Naive thymus-derived CD4-positive, alpha-beta T cell (primary cell): Measurements from ENCODE around the gene RASSF8. TPM values are rescaled to one million over a fixed set of nuclear protein-coding genes. Genes with fewer than 3 reads are reported as not detected.

Experiments
- ATAC-seq: fragments of 150-1000 bp; cut with Tn5 transposase; 2 replicates; pipeline ENCODE4 v1.10.0; 2021; ENCODE audit warnings: mild to moderate bottlenecking, moderate library complexity
- CTCF ChIA-PET: fragments of 350-600 bp; sonication (Branson Sonifier 250); formaldehyde crosslinking; loops from one replicate; lab custom pipeline; 2021; ENCODE audit warnings: antibody characterized with exemption; lab: Charles Lee
- POLR2A ChIA-PET: fragments of 350-600 bp; sonication (Branson Sonifier 250); formaldehyde crosslinking; loops from one replicate; lab custom pipeline; 2021; ENCODE audit warnings: antibody characterized with exemption, inconsistent platforms; lab: Charles Lee
- DNase-seq, 9 donors: peaks; one replicate each; pipeline versions ENCODE4 v3.0.0 to v3.0.0-alpha.2; 2020 to 2022; ENCODE audit warnings: mixed read lengths in 1 of 9
- H3K27ac ChIP-seq: one replicate; pipeline ENCODE4 v1.7.0; 2013; ENCODE audit warnings: mild to moderate bottlenecking, low read depth, low read length, moderate library complexity
- H3K27me3 ChIP-seq, 2 donors: one replicate each; pipeline ENCODE4 v1.7.0; 2013; ENCODE audit warnings: low read length in 2 of 2, mild to moderate bottlenecking in 2 of 2, moderate library complexity in 2 of 2; ENCODE audit not compliant: control insufficient read depth in 2 of 2, insufficient read depth in 2 of 2
- H3K36me3 ChIP-seq, 3 experiments: 1 replicate in 2 of 3; 2 replicates in 1 of 3; pipeline ENCODE4 v1.7.0; 2013; ENCODE audit warnings: low read length in 3 of 3, mild to moderate bottlenecking in 3 of 3, moderate library complexity in 1 of 3; ENCODE audit not compliant: insufficient read depth in 3 of 3, control insufficient read depth in 2 of 3
- H3K4me1 ChIP-seq, 2 donors: one replicate each; pipeline ENCODE4 v1.7.0; 2013; ENCODE audit warnings: low read length in 2 of 2, mild to moderate bottlenecking in 2 of 2, moderate library complexity in 1 of 2; ENCODE audit not compliant: control insufficient read depth in 2 of 2, insufficient read depth in 2 of 2
- H3K4me3 ChIP-seq: 2 replicates; pipeline ENCODE4 v1.7.0; 2013; ENCODE audit warnings: mild to moderate bottlenecking, low read length
- H3K9me3 ChIP-seq, 3 experiments: 1 replicate in 2 of 3; 2 replicates in 1 of 3; pipeline ENCODE4 v1.7.0; 2013; ENCODE audit warnings: low read length in 3 of 3; ENCODE audit not compliant: control insufficient read depth in 2 of 3
- H3K27ac Mint-ChIP-seq, 9 donors: one replicate each; pipeline ENCODE4 v1.8.0; 2020 to 2022; ENCODE audit warnings: mixed read lengths in 9 of 9, mild to moderate bottlenecking in 8 of 9, moderate library complexity in 5 of 9, inconsistent platforms in 2 of 9
- H3K27me3 Mint-ChIP-seq, 5 donors: one replicate each; pipeline ENCODE4 v1.8.0; 2021 to 2022; ENCODE audit warnings: mixed read lengths in 5 of 5, mild to moderate bottlenecking in 1 of 5
- H3K36me3 Mint-ChIP-seq, 5 donors: one replicate each; pipeline ENCODE4 v1.8.0; 2020 to 2022; ENCODE audit warnings: mixed read lengths in 5 of 5, mild to moderate bottlenecking in 3 of 5, inconsistent platforms in 1 of 5
- H3K4me1 Mint-ChIP-seq, 7 donors: one replicate each; pipeline ENCODE4 v1.8.0; 2020 to 2022; ENCODE audit warnings: mixed read lengths in 7 of 7, mild to moderate bottlenecking in 3 of 7, inconsistent platforms in 1 of 7
- H3K4me3 Mint-ChIP-seq, 10 donors: one replicate each; pipeline ENCODE4 v1.8.0; 2020 to 2022; ENCODE audit warnings: mild to moderate bottlenecking in 10 of 10, mixed read lengths in 10 of 10, moderate library complexity in 6 of 10, inconsistent platforms in 2 of 10
- H3K9me3 Mint-ChIP-seq, 11 donors: one replicate each; pipeline ENCODE4 v1.8.0; 2020 to 2022; ENCODE audit warnings: mixed read lengths in 11 of 11, mild to moderate bottlenecking in 4 of 11, inconsistent platforms in 1 of 11, moderate library complexity in 1 of 11
- intact Hi-C, 2 donors: fragments of 100-400 bp; cut with micrococcal nuclease; formaldehyde crosslinking; loops; one replicate each; pipeline ENCODE4 v1.15.1; 2023
- polyA plus RNA-seq, 2 donors: library from polyadenylated mRNA; unstranded; fragments of 300-500 nt; fragmentation: Illumina TruSeq; gene quantifications; one replicate each; pipeline ENCODE4 v1.2.3, GENCODE V29; 2021
- total RNA-seq, 6 experiments: library from RNA in 5 of 6; stranded (reverse) in 5 of 6; gene quantifications; 1 replicate in 5 of 6; 2 replicates in 1 of 6; pipeline ENCODE4 v1.2.3 and lab custom pipeline; 2021 to 2026

The RASSF8 gene
- total and polyA plus RNA-seq, 7 experiments from 2014 or later, result 0.03 to 0.64 (median 0.18) TPM; not detected in 3

GRCh38 chr12:26028953-26029735 lies 70.7 kb downstream of the RASSF8 start:
- DNase-seq (peak in 6 of 9 donors; percentile 23 to 54 (median 40)), ATAC-seq (no peak)
- POLR2A ChIA-PET, result no interaction called here
- Mint-ChIP-seq H3K4me3 (no peak overlapping the region), H3K27ac (no peak overlapping the region), H3K27me3 (peaks cover 0 to 22% (median 5%) of the 10 kb centered on the region in 5 donors), H3K9me3 (no peaks in the 10 kb centered on the region), H3K4me1 (peaks cover 0 to 4% (median 0%) of the 10 kb centered on the region in 7 donors), H3K36me3 (no peaks in the 10 kb centered on the region)
- no peaks in the 10 kb centered on the region for H3K9me3 ChIP-seq
- no peaks in the 10 kb centered on the region for H3K4me1 ChIP-seq
- no peaks in the 10 kb centered on the region for H3K36me3 ChIP-seq
- no peaks in the 10 kb centered on the region for H3K27me3 ChIP-seq
- H3K27ac ChIP-seq, result no peak overlapping the region
- intact Hi-C loops, result loop anchor here (1.0 to 10.0 kb wide), 3 partner anchors 447 to 784 kb away; no protein-coding TSS in a partner anchor
- CTCF ChIA-PET, result interaction anchor here (0.6 to 1.5 kb wide), 3 partner anchors 18 to 590 kb away, joined by 3 to 5 read pairs (median 4); no protein-coding TSS in a partner anchor
- no peak overlapping the region for H3K4me3 ChIP-seq

GRCh38 chr12:26029736-26030022 lies 71.2 kb downstream of the RASSF8 start:
- ChIA-PET POLR2A (no interaction called here), CTCF (interaction anchor here (0.6 to 1.2 kb wide), 2 partner anchors 17 to 125 kb away, joined by 3 to 4 read pairs; no protein-coding TSS in a partner anchor)
- no peak overlapping the region for H3K4me3 ChIP-seq
- no peaks in the 10 kb centered on the region for H3K9me3 ChIP-seq
- Mint-ChIP-seq H3K4me3 (no peak overlapping the region), H3K36me3 (no peaks in the 10 kb centered on the region), H3K27ac (no peak overlapping the region), H3K4me1 (peaks cover 0 to 4% (median 0%) of the 10 kb centered on the region in 7 donors), H3K27me3 (peaks cover 0 to 22% (median 5%) of the 10 kb centered on the region in 5 donors), H3K9me3 (no peaks in the 10 kb centered on the region)
- no peaks in the 10 kb centered on the region for H3K36me3 ChIP-seq
- ATAC-seq, result no peak
- no peaks in the 10 kb centered on the region for H3K4me1 ChIP-seq
- H3K27ac ChIP-seq, result no peak overlapping the region
- no peaks in the 10 kb centered on the region for H3K27me3 ChIP-seq
- no peak for DNase-seq
- intact Hi-C loops, result loop anchor here (1.0 to 10.0 kb wide), 3 partner anchors 447 to 785 kb away; no protein-coding TSS in a partner anchor

- no peak overlapping the region for H3K4me3 ChIP-seq
- H3K9me3 ChIP-seq, result no peaks in the 10 kb centered on the region
- CTCF ChIA-PET, result interaction anchor here (0.7 to 1.0 kb wide), 2 partner anchors 9 to 238 kb away, joined by 3 read pairs; no protein-coding TSS in a partner anchor
- ATAC-seq (no peak), DNase-seq (no peak)
- Mint-ChIP-seq H3K36me3 (no peaks in the 10 kb centered on the region), H3K9me3 (no peaks in the 10 kb centered on the region), H3K4me3 (no peak overlapping the region), H3K27ac (no peak overlapping the region), H3K27me3 (peaks cover 0 to 22% (median 0%) of the 10 kb centered on the region in 5 donors), H3K4me1 (peaks cover 0 to 4% (median 0%) of the 10 kb centered on the region in 7 donors)
- intact Hi-C loops, result no loop called here
- POLR2A ChIA-PET, result no interaction called here
- H3K4me1 ChIP-seq, result no peaks in the 10 kb centered on the region
- H3K27me3 ChIP-seq, result no peaks in the 10 kb centered on the region
- no peak overlapping the region for H3K27ac ChIP-seq
- H3K36me3 ChIP-seq, result no peaks in the 10 kb centered on the region
Measured at GRCh38 chr12:26030371-26030770, 71.9 kb downstream of the RASSF8 start.

- ATAC-seq, result no peak
- intact Hi-C loops, result no loop called here
- H3K27me3 Mint-ChIP-seq, result peaks cover 0 to 22% (median 0%) of the 10 kb centered on the region in 5 donors
Measured at GRCh38 chr12:26031318-26031717, 72.8 kb downstream of the RASSF8 start.

GRCh38 chr12:26031827-26032226 lies 73.3 kb downstream of the RASSF8 start:
- no peak overlapping the region for H3K4me3 Mint-ChIP-seq
- no peaks in the 10 kb centered on the region for H3K9me3 Mint-ChIP-seq
- H3K4me1 Mint-ChIP-seq, result peaks cover 0 to 4% (median 0%) of the 10 kb centered on the region in 7 donors
- Histone ChIP-seq H3K27me3 (no peaks in the 10 kb centered on the region), H3K27ac (no peak overlapping the region), H3K9me3 (no peaks in the 10 kb centered on the region), H3K4me3 (no peak overlapping the region), H3K36me3 (no peaks in the 10 kb centered on the region), H3K4me1 (no peaks in the 10 kb centered on the region)
- intact Hi-C loops, result no loop called here
- POLR2A ChIA-PET, result no interaction called here
- ATAC-seq (no peak), DNase-seq (no peak)
- no peaks in the 10 kb centered on the region for H3K36me3 Mint-ChIP-seq
- H3K27ac Mint-ChIP-seq, result no peak overlapping the region
- CTCF ChIA-PET, result interaction anchor here (1.3 to 1.9 kb wide), 2 partner anchors 11 to 596 kb away, joined by 3 read pairs; no protein-coding TSS in a partner anchor
- H3K27me3 Mint-ChIP-seq, result peaks cover 0 to 22% (median 0%) of the 10 kb centered on the region in 5 donors

More at GRCh38 chr12:26031318-26031717, 72.8 kb downstream of the RASSF8 start:
- no peaks in the 10 kb centered on the region for H3K4me1 ChIP-seq
- no peaks in the 10 kb centered on the region for H3K36me3 Mint-ChIP-seq
- H3K9me3 ChIP-seq, result no peaks in the 10 kb centered on the region
- H3K4me3 Mint-ChIP-seq, result no peak overlapping the region
- H3K27me3 ChIP-seq, result no peaks in the 10 kb centered on the region
- H3K4me3 ChIP-seq, result no peak overlapping the region
- peaks cover 0 to 4% (median 0%) of the 10 kb centered on the region in 7 donors for H3K4me1 Mint-ChIP-seq
- ChIA-PET CTCF (interaction anchor here (0.7 to 1.9 kb wide), 3 partner anchors 10 to 595 kb away, joined by 3 read pairs; no protein-coding TSS in a partner anchor), POLR2A (no interaction called here)
- no peaks in the 10 kb centered on the region for H3K9me3 Mint-ChIP-seq
- H3K27ac ChIP-seq, result no peak overlapping the region
- no peak overlapping the region for H3K27ac Mint-ChIP-seq
- DNase-seq, result no peak
- no peaks in the 10 kb centered on the region for H3K36me3 ChIP-seq

GRCh38 chr12:26032290-26032689 lies 73.8 kb downstream of the RASSF8 start:
- Histone ChIP-seq H3K4me1 (no peaks in the 10 kb centered on the region), H3K27ac (no peak overlapping the region), H3K4me3 (no peak overlapping the region), H3K36me3 (no peaks in the 10 kb centered on the region), H3K27me3 (no peaks in the 10 kb centered on the region), H3K9me3 (no peaks in the 10 kb centered on the region)
- CTCF ChIA-PET, result interaction anchor here (1.3 to 1.9 kb wide), 2 partner anchors 11 to 596 kb away, joined by 3 read pairs; no protein-coding TSS in a partner anchor
- intact Hi-C loops, result no loop called here
- Mint-ChIP-seq H3K27me3 (peaks cover 0 to 22% (median 0%) of the 10 kb centered on the region in 5 donors), H3K4me3 (no peak overlapping the region), H3K9me3 (no peaks in the 10 kb centered on the region), H3K36me3 (no peaks in the 10 kb centered on the region), H3K4me1 (peaks cover 0 to 4% (median 0%) of the 10 kb centered on the region in 7 donors), H3K27ac (no peak overlapping the region)
- POLR2A ChIA-PET, result no interaction called here
- no peak for ATAC-seq
- no peak for DNase-seq
